ENCODE data around the gene MAD1L1.

- TF ChIP-seq POLR2A (IDR thresholded peaks at IDR 0.05) = no peak
- no peak for TF ChIP-seq POLR2AphosphoS5 (IDR thresholded peaks at IDR 0.05)
- TF ChIP-seq CTCF (IDR thresholded peaks at IDR 0.05) = no peak
- no peak for TF ChIP-seq EP300 (IDR thresholded peaks at IDR 0.05)
Observed at GRCh38 chr7:2037301-2037807, 195.4 kb downstream of the MAD1L1 start.
